Cardiac muscle cell (in vitro differentiated cells and primary cell): ENCODE results near the gene ENOSF1. TPM values are rescaled to one million over a fixed set of nuclear protein-coding genes. Genes with fewer than 3 reads are reported as not detected.

Source experiments
- DNase-seq, 2 donors: peaks; one replicate each; pipeline versions ENCODE4 v3.0.0 to v3.0.0-alpha.2; 2010 to 2017; ENCODE audit warnings: low read depth in 1 of 2, low spot score in 1 of 2
- H3K27ac ChIP-seq: fragments of 200-600 bp; sonication (generic); 2 replicates; pipeline ENCODE4 v1.5.1; 2016
- H3K27me3 ChIP-seq: fragments of 200-600 bp; sonication (generic); 2 replicates; pipeline ENCODE4 v1.6.0; 2016; ENCODE audit warnings: control low read depth
- H3K36me3 ChIP-seq: fragments of 200-600 bp; sonication (generic); 2 replicates; pipeline ENCODE4 v1.5.1; 2016; ENCODE audit warnings: control low read depth
- H3K4me1 ChIP-seq: fragments of 200-600 bp; sonication (generic); 2 replicates; pipeline ENCODE4 v1.8.1; 2017; ENCODE audit warnings: low read depth, mild to moderate bottlenecking, mixed run types
- H3K4me3 ChIP-seq: fragments of 200-600 bp; sonication (generic); 2 replicates; pipeline ENCODE4 v1.5.1; 2016; ENCODE audit warnings: mild to moderate bottlenecking
- H3K9me3 ChIP-seq: fragments of 200-600 bp; sonication (generic); 2 replicates; pipeline ENCODE4 v1.5.1; 2017; ENCODE audit warnings: low read depth, mild to moderate bottlenecking, control low read depth
- polyA plus RNA-seq: library from polyadenylated mRNA; unstranded; fragments of >200 nt; fragmentation: Nextera tagmentation; extraction: Ambion mirVana; gene quantifications from 2 replicates; pipeline ENCODE4 v1.2.1, GENCODE V29; 2016
- total RNA-seq: library from RNA; depleted of rRNA; stranded (reverse); fragments of >200 nt; gene quantifications from 2 replicates; pipeline ENCODE4 v1.2.3, GENCODE V29; 2016
- TF ChIP-seq, protein P1 (sequence below): IDR thresholded peaks from 2 replicates; pipeline ENCODE4 v1.5.1; 2012; ENCODE audit warnings: low read depth, mild to moderate bottlenecking, low read length

The ENOSF1 gene
- total and polyA plus RNA-seq, 2 experiments from 2014 or later, result 66.7 to 72.0 TPM

- no peak overlapping the region for H3K4me3 ChIP-seq
- no peaks in the 10 kb centered on the region for H3K9me3 ChIP-seq
- TF ChIP-seq, protein P1, sequence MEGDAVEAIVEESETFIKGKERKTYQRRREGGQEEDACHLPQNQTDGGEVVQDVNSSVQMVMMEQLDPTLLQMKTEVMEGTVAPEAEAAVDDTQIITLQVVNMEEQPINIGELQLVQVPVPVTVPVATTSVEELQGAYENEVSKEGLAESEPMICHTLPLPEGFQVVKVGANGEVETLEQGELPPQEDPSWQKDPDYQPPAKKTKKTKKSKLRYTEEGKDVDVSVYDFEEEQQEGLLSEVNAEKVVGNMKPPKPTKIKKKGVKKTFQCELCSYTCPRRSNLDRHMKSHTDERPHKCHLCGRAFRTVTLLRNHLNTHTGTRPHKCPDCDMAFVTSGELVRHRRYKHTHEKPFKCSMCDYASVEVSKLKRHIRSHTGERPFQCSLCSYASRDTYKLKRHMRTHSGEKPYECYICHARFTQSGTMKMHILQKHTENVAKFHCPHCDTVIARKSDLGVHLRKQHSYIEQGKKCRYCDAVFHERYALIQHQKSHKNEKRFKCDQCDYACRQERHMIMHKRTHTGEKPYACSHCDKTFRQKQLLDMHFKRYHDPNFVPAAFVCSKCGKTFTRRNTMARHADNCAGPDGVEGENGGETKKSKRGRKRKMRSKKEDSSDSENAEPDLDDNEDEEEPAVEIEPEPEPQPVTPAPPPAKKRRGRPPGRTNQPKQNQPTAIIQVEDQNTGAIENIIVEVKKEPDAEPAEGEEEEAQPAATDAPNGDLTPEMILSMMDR, result no peak
- H3K4me1 ChIP-seq, result no peaks in the 10 kb centered on the region
- DNase-seq, result no peak
- no peaks in the 10 kb centered on the region for H3K27me3 ChIP-seq
- H3K27ac ChIP-seq, result no peak overlapping the region
- H3K36me3 ChIP-seq, result no peaks in the 10 kb centered on the region
Observed at GRCh38 chr18:641224-641623, 71.2 kb downstream of the ENOSF1 start.

- DNase-seq, result peak in 1 of 2 donors; percentile 4
- no peaks in the 10 kb centered on the region for H3K36me3 ChIP-seq
- no peaks in the 10 kb centered on the region for H3K9me3 ChIP-seq
- TF ChIP-seq, protein P1, result no peak
- H3K4me3 ChIP-seq, result no peak overlapping the region
- H3K4me1 ChIP-seq, result no peaks in the 10 kb centered on the region
- H3K27me3 ChIP-seq, result no peaks in the 10 kb centered on the region
- no peak overlapping the region for H3K27ac ChIP-seq
Observed at GRCh38 chr18:635171-635570, 77.3 kb downstream of the ENOSF1 start.

GRCh38 chr18:634551-635045, 77.8 kb downstream of the ENOSF1 start:
- Histone ChIP-seq H3K36me3 (no peaks in the 10 kb centered on the region), H3K27me3 (no peaks in the 10 kb centered on the region), H3K4me3 (no peak overlapping the region), H3K4me1 (no peaks in the 10 kb centered on the region), H3K27ac (no peak overlapping the region), H3K9me3 (no peaks in the 10 kb centered on the region)
- DNase-seq, result no peak
- TF ChIP-seq, protein P1, result no peak

- Histone ChIP-seq H3K27ac (no peak overlapping the region), H3K9me3 (no peaks in the 10 kb centered on the region), H3K4me3 (no peak overlapping the region), H3K4me1 (no peaks in the 10 kb centered on the region), H3K36me3 (no peaks in the 10 kb centered on the region), H3K27me3 (no peaks in the 10 kb centered on the region)
- no peak for DNase-seq
- TF ChIP-seq, protein P1, result no peak
Observed at GRCh38 chr18:631560-631959, 80.9 kb downstream of the ENOSF1 start.

- TF ChIP-seq, protein P1, result no peak
- Histone ChIP-seq H3K27me3 (no peaks in the 10 kb centered on the region), H3K9me3 (no peaks in the 10 kb centered on the region), H3K4me1 (no peaks in the 10 kb centered on the region), H3K4me3 (no peak overlapping the region), H3K36me3 (no peaks in the 10 kb centered on the region), H3K27ac (no peak overlapping the region)
- peak in 1 of 2 donors; percentile 62 for DNase-seq
Observed at GRCh38 chr18:629269-630150, 82.9 kb downstream of the ENOSF1 start.
